HepG2 (cell line): ENCODE measurements around the gene ARRDC3. TPM values are rescaled to one million over a fixed set of nuclear protein-coding genes. Genes with fewer than 3 reads are reported as not detected.

ENCODE experiments used
- ARNTL ChIP-seq: sonication (generic); formaldehyde crosslinking; IDR thresholded peaks from 2 replicates; pipeline ENCODE4 v1.4.0; 2020; ENCODE audit warnings: mild to moderate bottlenecking, missing genetic modification reagents
- ATF7 ChIP-seq, 2 experiments: fragments of 450-650 bp in 1 of 2; sonication (generic) in 1 of 2; formaldehyde crosslinking in 1 of 2; IDR thresholded peaks; 2 replicates each; pipeline versions ENCODE4 v1.4.0 to v1.6.1; 2016 to 2020; ENCODE audit warnings: antibody characterized with exemption in 1 of 2, mild to moderate bottlenecking in 1 of 2, missing genetic modification reagents in 1 of 2
- DR1 ChIP-seq: sonication (generic); formaldehyde crosslinking; IDR thresholded peaks from 2 replicates; pipeline ENCODE4 v1.8.0; 2021; ENCODE audit warnings: mild to moderate bottlenecking, missing genetic modification reagents, inconsistent platforms
- GATA4 ChIP-seq: sonication (generic); IDR thresholded peaks from 2 replicates; pipeline ENCODE4 v1.6.1; 2016; ENCODE audit warnings: antibody characterized with exemption, low read depth, borderline replicate concordance
- GATAD1 ChIP-seq: IDR thresholded peaks from 2 replicates; pipeline ENCODE4 v1.6.1; 2016; ENCODE audit warnings: missing genetic modification reagents, missing compliant biosample characterization
- HOXA7 ChIP-seq: sonication (generic); formaldehyde crosslinking; IDR thresholded peaks from 2 replicates; pipeline ENCODE4 v1.8.1; 2022; ENCODE audit warnings: mild to moderate bottlenecking, missing genetic modification reagents, moderate library complexity
- KDM5B ChIP-seq: sonication (generic); formaldehyde crosslinking; IDR thresholded peaks from 2 replicates; pipeline ENCODE4 v1.4.0; 2020; ENCODE audit warnings: missing genetic modification reagents, mild to moderate bottlenecking, borderline replicate concordance
- NR1H2 ChIP-seq: sonication (generic); formaldehyde crosslinking; IDR thresholded peaks from 2 replicates; pipeline ENCODE4 v1.8.1; 2022; ENCODE audit warnings: low read depth, missing genetic modification reagents, borderline replicate concordance
- PITX1 ChIP-seq: sonication (generic); formaldehyde crosslinking; IDR thresholded peaks from 2 replicates; pipeline ENCODE4 v1.5.1; 2020; ENCODE audit warnings: mild to moderate bottlenecking, missing genetic modification reagents
- SNAI1 ChIP-seq: sonication (generic); formaldehyde crosslinking; IDR thresholded peaks from 2 replicates; pipeline ENCODE4 v1.5.0; 2020; ENCODE audit warnings: mild to moderate bottlenecking, missing genetic modification reagents, borderline replicate concordance
- SP4 ChIP-seq: sonication (generic); formaldehyde crosslinking; IDR thresholded peaks from 2 replicates; pipeline ENCODE4 v1.8.1; 2023; ENCODE audit warnings: mild to moderate bottlenecking, missing genetic modification reagents
- TEAD3 ChIP-seq: optimal IDR thresholded peaks from 2 replicates; pipeline ENCODE3; 2016; ENCODE audit warnings: borderline replicate concordance
- YEATS2 ChIP-seq: sonication (generic); formaldehyde crosslinking; IDR thresholded peaks from 2 replicates; pipeline ENCODE4 v1.4.0; 2020; ENCODE audit warnings: missing genetic modification reagents, borderline replicate concordance
- YY1 ChIP-seq: IDR thresholded peaks from 2 replicates; pipeline ENCODE4 v1.6.1; 2011; ENCODE audit warnings: low read length, low read depth, moderate library complexity, mild to moderate bottlenecking; ENCODE audit not compliant: insufficient read depth, insufficient replicate concordance
- ZFP41 ChIP-seq: sonication (generic); formaldehyde crosslinking; IDR thresholded peaks from 2 replicates; pipeline ENCODE4 v1.4.0; 2020; ENCODE audit warnings: mild to moderate bottlenecking, missing genetic modification reagents, borderline replicate concordance
- ZNF235 ChIP-seq: sonication (generic); formaldehyde crosslinking; IDR thresholded peaks from 2 replicates; pipeline ENCODE4 v1.8.1; 2023; ENCODE audit warnings: mild to moderate bottlenecking, missing genetic modification reagents, borderline replicate concordance
- ZNF616 ChIP-seq: sonication (generic); formaldehyde crosslinking; IDR thresholded peaks from 2 replicates; pipeline ENCODE4 v1.5.0; 2020; ENCODE audit warnings: low read depth, mild to moderate bottlenecking, missing genetic modification reagents
- ZZZ3 ChIP-seq: sonication (generic); formaldehyde crosslinking; IDR thresholded peaks from 2 replicates; pipeline ENCODE4 v1.4.0; 2020; ENCODE audit warnings: missing genetic modification reagents, mild to moderate bottlenecking, borderline replicate concordance
- polyA plus RNA-seq, 8 experiments: library from polyadenylated mRNA; depleted of rRNA in 3 of 8; stranded (reverse) in 7 of 8; unstranded in 1 of 8; fragments of >200 nt; fragmentation: Illumina TruSeq in 4 of 8; extraction: Trizol in 4 of 8; gene quantifications; 2 replicates each; pipeline versions ENCODE4 v1.2.1 to v1.2.3, GENCODE V29; 2011 to 2016; ENCODE audit warnings: low read depth in 4 of 8, missing spikeins in 1 of 8, mixed read lengths in 1 of 8; ENCODE audit not compliant: insufficient read depth in 1 of 8
- total RNA-seq, 5 experiments: library from RNA; depleted of rRNA; stranded (reverse); fragments of >200 nt; fragmentation: Illumina TruSeq; extraction: Trizol; gene quantifications; 2 replicates each; pipeline ENCODE4 v1.2.3, GENCODE V29; 2016; ENCODE audit warnings: low read depth in 1 of 5
- TF ChIP-seq, protein P1 (sequence below): sonication (generic); formaldehyde crosslinking; IDR thresholded peaks from 2 replicates; pipeline ENCODE4 v1.5.0; 2020; ENCODE audit warnings: missing genetic modification reagents
- TF ChIP-seq, protein P2 (sequence below): sonication (generic); formaldehyde crosslinking; IDR thresholded peaks from 2 replicates; pipeline ENCODE4 v1.5.0; 2020; ENCODE audit warnings: missing genetic modification reagents
- TF ChIP-seq, protein P3 (sequence below): sonication (generic); formaldehyde crosslinking; IDR thresholded peaks from 2 replicates; pipeline ENCODE4 v1.5.0; 2020; ENCODE audit warnings: missing genetic modification reagents
- TF ChIP-seq, protein P4 (sequence below): sonication (generic); formaldehyde crosslinking; IDR thresholded peaks from 2 replicates; pipeline ENCODE4 v1.4.0; 2020; ENCODE audit warnings: missing genetic modification reagents, borderline replicate concordance

Gene ARRDC3
- total and polyA plus RNA-seq, 2 of the 13 experiments (the other 11 are each of a cell fraction or from before 2014, with no cell fraction given) = 3.4 to 24.4 TPM

DNA sequence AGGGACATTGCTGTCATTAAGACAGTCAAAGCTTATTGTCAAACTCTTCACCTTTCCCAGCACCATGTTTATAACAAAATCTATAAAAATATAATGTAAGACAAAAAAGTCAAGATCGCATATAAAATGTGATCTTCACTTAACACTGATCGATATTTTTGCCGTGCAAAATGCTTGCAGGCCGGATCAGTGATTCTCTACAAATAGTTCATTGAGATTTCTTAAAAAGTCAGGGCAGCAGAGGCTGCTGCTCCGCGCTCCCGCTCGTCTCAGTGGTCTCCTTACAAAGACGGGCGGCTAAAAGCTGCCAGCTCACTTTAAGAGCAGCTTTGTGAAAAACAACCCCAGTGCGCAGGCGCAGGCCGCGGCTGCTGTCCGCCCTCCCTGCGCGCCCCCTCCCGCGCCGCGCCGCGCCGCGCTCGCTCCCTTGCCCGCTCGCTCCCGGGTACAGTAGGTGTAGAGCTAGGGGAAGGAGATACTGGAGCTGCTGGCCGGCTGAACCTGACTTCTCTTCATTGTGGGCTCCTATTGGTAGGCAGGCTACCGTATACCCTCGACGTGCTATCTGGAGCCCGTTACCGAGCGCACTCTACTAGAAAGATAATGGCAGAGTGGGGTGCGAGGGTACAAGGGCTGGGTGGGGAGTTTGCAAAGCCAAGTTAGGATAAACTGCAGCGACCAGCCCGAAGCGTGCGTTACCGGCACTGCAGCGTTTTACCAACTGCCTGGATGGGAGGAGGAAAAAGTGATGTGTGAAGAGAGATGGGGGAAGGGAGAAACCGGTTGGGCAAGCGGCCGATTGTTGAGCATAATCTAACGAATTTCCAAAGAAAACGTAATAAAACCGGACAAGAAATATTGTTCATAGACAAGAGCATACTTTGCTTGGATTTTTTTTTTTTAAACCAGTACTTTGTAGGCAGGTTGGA, at the start of gene ARRDC3 (continued):
- TF ChIP-seq ARNTL (CRISPR knock-in tag) (peak; percentile 31; the same call in 1 of the 2 replicates), ZNF616 (CRISPR knock-in tag) (no peak), DR1 (peak; percentile 70; the same call in 1 of the 2 replicates), ZZZ3 (no peak), TEAD3 (CRISPR knock-in tag) (no peak), GATAD1 (peak; percentile 66), SP4 (CRISPR knock-in tag) (peak; percentile 68), YEATS2 (CRISPR knock-in tag) (no peak), PITX1 (CRISPR knock-in tag) (peak; percentile 35; the same call in 1 of the 2 replicates), HOXA7 (CRISPR knock-in tag) (no peak), SNAI1 (no peak), ZFP41 (no peak), GATA4 (peak; percentile 71; the same call in 1 of the 2 replicates), KDM5B (CRISPR knock-in tag) (no peak), ZNF235 (CRISPR knock-in tag) (peak; percentile 70; the same call in 1 of the 2 replicates), YY1 (no peak), NR1H2 (CRISPR knock-in tag) (no peak), ATF7 (IDR thresholded peaks at IDR 0.05) (no peak), ATF7 (CRISPR knock-in tag; IDR thresholded peaks at IDR 0.05) (no peak)
- TF ChIP-seq, protein P1, sequence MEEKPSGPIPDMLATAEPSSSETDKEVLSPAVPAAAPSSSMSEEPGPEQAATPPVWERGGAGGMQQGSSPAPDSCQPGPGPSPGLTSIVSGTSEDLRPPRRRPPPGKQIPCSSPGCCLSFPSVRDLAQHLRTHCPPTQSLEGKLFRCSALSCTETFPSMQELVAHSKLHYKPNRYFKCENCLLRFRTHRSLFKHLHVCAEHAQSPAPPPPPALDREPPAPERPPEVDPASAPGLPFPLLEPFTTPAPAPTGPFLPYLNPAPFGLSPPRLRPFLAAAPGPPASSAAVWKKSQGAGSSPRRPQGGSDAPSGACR (CRISPR knock-in tag) = no peak
- TF ChIP-seq, protein P2, sequence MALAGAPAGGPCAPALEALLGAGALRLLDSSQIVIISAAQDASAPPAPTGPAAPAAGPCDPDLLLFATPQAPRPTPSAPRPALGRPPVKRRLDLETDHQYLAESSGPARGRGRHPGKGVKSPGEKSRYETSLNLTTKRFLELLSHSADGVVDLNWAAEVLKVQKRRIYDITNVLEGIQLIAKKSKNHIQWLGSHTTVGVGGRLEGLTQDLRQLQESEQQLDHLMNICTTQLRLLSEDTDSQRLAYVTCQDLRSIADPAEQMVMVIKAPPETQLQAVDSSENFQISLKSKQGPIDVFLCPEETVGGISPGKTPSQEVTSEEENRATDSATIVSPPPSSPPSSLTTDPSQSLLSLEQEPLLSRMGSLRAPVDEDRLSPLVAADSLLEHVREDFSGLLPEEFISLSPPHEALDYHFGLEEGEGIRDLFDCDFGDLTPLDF (CRISPR knock-in tag) = no peak
- TF ChIP-seq, protein P3, sequence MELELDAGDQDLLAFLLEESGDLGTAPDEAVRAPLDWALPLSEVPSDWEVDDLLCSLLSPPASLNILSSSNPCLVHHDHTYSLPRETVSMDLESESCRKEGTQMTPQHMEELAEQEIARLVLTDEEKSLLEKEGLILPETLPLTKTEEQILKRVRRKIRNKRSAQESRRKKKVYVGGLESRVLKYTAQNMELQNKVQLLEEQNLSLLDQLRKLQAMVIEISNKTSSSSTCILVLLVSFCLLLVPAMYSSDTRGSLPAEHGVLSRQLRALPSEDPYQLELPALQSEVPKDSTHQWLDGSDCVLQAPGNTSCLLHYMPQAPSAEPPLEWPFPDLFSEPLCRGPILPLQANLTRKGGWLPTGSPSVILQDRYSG (CRISPR knock-in tag) = no peak
- TF ChIP-seq, protein P4, sequence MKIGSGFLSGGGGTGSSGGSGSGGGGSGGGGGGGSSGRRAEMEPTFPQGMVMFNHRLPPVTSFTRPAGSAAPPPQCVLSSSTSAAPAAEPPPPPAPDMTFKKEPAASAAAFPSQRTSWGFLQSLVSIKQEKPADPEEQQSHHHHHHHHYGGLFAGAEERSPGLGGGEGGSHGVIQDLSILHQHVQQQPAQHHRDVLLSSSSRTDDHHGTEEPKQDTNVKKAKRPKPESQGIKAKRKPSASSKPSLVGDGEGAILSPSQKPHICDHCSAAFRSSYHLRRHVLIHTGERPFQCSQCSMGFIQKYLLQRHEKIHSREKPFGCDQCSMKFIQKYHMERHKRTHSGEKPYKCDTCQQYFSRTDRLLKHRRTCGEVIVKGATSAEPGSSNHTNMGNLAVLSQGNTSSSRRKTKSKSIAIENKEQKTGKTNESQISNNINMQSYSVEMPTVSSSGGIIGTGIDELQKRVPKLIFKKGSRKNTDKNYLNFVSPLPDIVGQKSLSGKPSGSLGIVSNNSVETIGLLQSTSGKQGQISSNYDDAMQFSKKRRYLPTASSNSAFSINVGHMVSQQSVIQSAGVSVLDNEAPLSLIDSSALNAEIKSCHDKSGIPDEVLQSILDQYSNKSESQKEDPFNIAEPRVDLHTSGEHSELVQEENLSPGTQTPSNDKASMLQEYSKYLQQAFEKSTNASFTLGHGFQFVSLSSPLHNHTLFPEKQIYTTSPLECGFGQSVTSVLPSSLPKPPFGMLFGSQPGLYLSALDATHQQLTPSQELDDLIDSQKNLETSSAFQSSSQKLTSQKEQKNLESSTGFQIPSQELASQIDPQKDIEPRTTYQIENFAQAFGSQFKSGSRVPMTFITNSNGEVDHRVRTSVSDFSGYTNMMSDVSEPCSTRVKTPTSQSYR (CRISPR knock-in tag) = peak; percentile 82; the same call in 1 of the 2 replicates
